Activated CD8-positive, alpha-beta memory T cell treated with anti-CD3 and anti-CD28 coated beads for 36 hours (primary cell): Measurements from ENCODE around the gene CCDC50. TPM values are rescaled to one million over a fixed set of nuclear protein-coding genes. Genes with fewer than 3 reads are reported as not detected.

Experiments used
- CTCF ChIA-PET: fragments of 350-600 bp; sonication (Branson Sonifier 250); formaldehyde crosslinking; loops from one replicate; lab custom pipeline; 2021; ENCODE audit warnings: antibody characterized with exemption; lab: Charles Lee
- POLR2A ChIA-PET: fragments of 350-600 bp; sonication (Branson Sonifier 250); formaldehyde crosslinking; loops from one replicate; lab custom pipeline; 2021; ENCODE audit warnings: antibody characterized with exemption; lab: Charles Lee
- total RNA-seq, 2 experiments: library from RNA; stranded (reverse); gene quantifications; one replicate each; pipeline ENCODE4 v1.2.3, GENCODE V29; 2021

The CCDC50 gene
- total RNA-seq, 2 experiments from 2014 or later = 15.6 to 16.4 TPM

- CTCF ChIA-PET = no interaction called here
- POLR2A ChIA-PET = no interaction called here
These were observed 15.0 kb upstream of the CCDC50 start for GRCh38 chr3:191314109-191314728.

DNA sequence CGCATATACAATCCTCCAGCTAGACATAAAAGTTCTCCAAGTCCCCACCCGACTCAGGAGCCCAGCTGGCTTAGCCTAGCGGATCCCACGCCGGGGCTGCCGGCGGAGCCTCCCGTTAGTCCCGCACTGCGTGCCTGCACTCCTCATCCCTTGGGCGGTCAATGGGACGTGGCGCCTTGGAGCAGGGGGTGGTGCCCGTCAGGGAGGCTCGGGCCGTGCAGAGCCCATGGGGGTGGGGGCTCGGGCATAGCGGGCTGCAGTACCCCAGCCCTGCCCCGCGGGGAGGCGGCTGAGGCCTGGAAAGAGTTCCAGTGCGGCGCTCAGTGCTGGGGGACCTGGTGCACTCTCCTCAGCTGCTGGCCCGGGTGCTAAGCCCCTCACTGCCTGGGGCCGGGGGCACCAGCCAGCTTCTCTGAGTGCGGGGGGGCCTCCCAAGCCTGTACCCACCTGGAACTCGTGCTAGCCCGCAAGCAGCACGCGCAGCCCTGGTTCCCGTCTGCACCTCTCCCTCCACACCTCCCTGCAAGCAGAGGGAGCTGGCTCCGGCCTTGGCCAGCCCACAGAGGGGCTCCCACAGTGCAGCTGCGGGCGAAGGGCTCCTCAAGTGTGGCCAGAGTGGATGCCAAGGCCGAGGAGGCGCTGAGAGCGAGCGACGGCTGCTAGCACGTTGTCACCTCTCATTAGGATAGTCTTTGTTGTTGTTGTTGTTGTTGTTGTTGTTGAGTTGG lies 12.2 kb upstream of the CCDC50 start:
- CTCF ChIA-PET = no interaction called here

GRCh38 chr3:191320316-191320715 lies 8.9 kb upstream of the CCDC50 start:
- CTCF ChIA-PET = no interaction called here
- POLR2A ChIA-PET = no interaction called here

More for the DNA sequence above, 12.2 kb upstream of the CCDC50 start:
- POLR2A ChIA-PET = no interaction called here

- ChIA-PET POLR2A (no interaction called here), CTCF (no interaction called here)
These were observed 8.0 kb upstream of the CCDC50 start for GRCh38 chr3:191321019-191321767.

- ChIA-PET CTCF (no interaction called here), POLR2A (no interaction called here)
These were observed 4.3 kb upstream of the CCDC50 start for GRCh38 chr3:191324936-191325335.

DNA sequence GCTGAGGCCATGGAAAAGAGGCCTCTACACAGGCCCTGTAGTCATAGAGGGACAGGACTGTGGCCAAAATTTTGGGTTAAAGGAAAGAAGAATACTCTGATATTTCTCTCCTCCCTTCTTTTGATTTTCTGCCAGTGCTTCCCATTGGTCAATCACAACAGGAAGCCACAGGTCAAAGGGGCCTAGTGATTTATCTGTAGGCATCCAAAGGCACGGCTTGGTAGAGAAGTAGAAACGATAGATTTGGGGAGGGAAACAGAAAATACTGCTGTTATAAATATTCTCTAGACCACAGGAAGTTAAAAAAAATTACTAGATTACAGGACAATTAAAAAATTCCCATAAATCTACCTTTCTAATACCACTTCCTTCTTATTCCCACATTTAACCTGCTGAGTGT lies 1.7 kb upstream of the CCDC50 start:
- CTCF ChIA-PET = no interaction called here

GRCh38 chr3:191328383-191328961 lies 722 bp upstream of the CCDC50 start:
- CTCF ChIA-PET = no interaction called here
- POLR2A ChIA-PET = no interaction called here

More for the DNA sequence above, 1.7 kb upstream of the CCDC50 start:
- POLR2A ChIA-PET = no interaction called here

GRCh38 chr3:191329654-191330529 lies 698 bp downstream of the CCDC50 start, which contains the start of gene UTS2B:
UTS2B (minus strand) TSS chr3:191330526; CDS start chr3:191282189, 48,337 bp downstream.
- POLR2A ChIA-PET = no interaction called here
- CTCF ChIA-PET = interaction anchor here (0.6 kb wide), 1 partner anchor 72 kb away, joined by 3 read pairs; no protein-coding TSS in a partner anchor

DNA sequence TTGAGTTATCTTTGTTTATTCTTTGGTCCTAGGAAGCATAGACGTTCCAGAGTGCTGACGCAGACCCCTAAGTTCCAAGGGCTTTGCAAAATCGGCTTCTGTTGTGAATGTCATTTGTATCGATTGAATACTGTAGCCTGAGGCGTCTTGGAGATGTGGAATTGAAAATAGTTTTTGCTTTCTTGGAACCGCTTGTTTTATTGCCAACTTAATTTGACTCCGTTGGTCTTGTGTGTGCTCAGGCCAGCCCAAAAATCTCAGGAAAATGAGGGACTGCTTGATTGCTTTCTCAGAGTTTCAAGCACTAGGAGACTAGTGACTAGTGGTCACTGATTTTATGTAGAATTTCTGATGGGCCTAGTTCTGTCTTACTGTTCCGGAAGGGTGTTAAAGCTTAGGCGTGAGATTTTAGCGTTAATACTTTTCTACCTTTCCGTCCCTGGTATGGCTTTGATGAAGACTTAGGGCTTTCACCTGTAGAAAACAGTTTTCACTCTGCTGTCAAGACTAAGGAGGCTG lies 1.4 kb downstream of the CCDC50 start:
- POLR2A ChIA-PET = no interaction called here
- CTCF ChIA-PET = interaction anchor here (0.6 kb wide), 1 partner anchor 73 kb away, joined by 3 read pairs; no protein-coding TSS in a partner anchor

DNA sequence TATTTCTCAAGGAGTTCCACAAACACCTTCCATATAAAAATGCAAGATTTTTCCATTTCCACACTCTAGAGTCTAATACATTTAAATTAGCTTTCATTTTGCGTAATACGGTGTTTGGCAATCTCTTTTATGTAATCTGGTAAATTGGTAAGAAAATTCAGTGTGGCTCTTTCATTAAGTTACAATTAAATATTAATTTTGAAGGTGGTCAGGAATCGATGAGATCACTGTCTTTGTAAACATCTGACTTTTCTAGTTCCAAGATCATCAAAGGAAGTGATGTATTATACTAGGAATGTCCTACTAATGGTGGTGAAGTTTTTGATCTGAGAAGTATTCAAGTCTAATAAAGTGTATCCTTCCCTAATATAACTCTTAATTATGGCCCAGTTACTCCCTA lies 2.2 kb downstream of the CCDC50 start:
- CTCF ChIA-PET = no interaction called here
- POLR2A ChIA-PET = no interaction called here

DNA sequence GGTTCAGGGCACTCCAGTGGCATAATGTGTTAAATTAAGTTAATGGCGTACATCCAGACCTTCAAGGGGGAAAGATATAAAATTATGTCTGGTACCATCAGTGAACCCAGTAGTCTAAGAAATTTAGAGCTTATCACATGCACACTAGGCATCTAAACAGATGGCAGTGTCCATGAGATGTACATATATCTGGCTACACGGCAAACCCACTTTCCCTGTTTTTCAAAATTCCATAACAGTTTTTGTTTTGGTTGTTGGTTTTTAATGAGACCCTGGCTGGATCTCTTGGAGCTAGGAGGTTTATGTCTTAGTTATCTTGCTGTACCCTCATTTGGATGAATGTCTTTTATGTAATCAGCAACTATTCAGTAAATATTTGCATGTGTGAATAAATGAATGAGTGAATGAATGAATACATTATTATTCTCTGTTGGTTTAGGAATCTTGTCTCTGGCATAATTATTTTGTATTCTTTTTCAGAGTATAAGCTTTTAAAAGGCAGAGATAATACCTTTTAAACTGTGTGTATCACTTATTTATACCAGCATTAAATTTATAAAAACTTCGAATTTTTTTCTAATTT lies 4.2 kb downstream of the CCDC50 start:
- POLR2A ChIA-PET = no interaction called here
- CTCF ChIA-PET = no interaction called here

DNA sequence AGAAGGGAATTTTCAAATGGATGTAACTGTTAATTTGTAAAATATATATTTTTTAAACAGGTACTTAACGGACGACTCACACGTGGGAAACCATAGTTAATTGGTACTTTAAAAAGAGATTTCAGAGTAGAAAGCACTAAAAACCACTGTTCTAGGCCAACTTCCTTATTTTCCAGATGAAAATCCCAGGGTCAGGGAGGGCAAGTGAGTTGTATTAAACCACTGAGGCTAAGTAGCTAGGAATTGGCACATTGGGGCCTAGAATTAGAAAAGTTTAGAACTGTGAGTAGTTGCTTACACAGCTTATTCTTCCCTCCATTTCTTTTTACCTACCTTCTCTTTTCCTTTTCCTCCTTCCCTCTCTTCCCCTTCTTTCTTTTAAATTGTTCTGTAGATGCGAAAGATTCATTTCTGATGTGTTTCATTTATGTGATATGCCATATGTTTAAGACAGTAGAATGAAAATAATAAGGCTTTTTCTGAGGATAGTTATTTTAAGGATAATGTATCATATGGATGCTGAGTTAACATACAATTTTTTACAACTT lies 5.2 kb downstream of the CCDC50 start:
- POLR2A ChIA-PET = no interaction called here
- CTCF ChIA-PET = no interaction called here

DNA sequence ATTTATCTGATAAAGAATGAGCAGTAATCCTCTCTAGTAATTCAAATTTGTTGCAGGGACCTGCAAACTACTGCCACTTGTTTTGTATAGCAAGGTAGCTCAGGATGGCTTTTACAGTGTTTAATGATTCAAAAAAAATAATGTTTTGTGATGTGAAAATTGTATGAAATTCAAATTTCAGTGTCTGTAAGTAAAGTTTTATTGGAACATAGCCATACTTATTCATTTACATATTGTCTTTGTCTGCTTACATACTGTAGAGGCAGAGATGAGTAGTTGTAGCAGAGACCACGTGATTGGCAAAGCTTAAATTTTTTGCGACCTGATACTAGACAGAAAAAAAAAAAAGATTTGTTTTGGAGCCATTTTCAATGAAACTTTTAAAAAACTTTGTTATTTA lies 7.6 kb downstream of the CCDC50 start:
- POLR2A ChIA-PET = no interaction called here

DNA sequence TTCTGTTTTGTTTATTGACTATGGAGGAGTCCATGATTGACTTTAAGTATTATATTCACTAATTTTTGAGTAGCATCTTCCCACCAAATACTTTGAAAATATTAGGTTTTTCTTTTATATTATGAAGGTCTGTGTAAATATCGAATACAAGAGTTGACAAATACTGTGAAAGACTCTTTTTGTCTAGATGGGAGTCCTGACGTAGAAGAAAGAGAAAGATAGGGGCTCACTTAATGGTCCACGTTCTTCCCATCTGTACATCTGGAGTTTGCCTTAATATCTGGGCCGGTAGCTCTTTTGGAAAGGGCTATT lies 8.9 kb downstream of the CCDC50 start:
- POLR2A ChIA-PET = no interaction called here
- CTCF ChIA-PET = no interaction called here

More for the DNA sequence above, 7.6 kb downstream of the CCDC50 start:
- CTCF ChIA-PET = no interaction called here

DNA sequence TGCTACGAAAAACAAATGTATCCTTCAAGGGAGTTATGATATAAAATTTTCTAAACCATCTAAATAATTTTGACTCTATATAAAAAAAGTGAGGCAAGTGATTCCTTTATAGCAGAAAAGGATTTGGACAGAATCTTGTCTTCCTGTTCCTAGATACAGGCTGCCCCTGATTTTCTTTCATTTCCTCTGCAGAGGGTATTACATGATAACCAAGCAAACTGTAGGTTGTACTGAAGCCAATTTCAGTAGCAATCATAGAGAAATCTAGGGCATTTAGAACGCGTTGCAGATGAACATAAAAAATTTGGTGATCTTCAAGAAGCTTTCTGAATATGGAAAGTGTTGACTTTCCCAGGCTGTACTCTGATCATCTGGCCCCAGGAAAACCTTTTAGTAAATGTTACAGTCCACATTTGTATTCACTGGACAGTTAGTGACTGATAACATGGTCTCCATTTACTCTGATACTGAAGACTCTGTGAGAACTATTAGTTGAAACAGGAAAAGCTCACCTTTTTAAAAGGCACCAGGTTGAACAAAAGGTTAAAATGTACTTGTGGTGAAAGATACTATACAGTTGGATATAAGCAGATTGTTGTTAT lies 10.2 kb downstream of the CCDC50 start:
- POLR2A ChIA-PET = no interaction called here
- CTCF ChIA-PET = no interaction called here

DNA sequence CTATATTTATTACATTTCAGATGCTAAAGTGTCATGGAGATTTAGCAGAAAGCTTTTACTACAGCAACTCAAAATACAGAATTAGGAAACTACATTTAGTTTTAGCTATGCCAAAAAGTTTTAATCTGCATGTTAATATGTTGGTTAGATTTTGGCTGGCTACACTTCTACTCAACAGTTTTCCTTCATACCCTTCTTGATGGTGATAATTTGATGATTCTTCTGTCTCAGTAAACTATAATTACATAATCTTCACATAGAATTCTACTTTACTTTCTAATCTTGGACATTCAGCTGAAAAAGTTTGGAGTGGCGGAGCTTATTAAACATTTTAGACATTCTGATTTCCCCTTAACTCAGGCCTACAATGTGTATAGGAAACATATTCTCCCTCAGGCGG lies 11.2 kb downstream of the CCDC50 start:
- CTCF ChIA-PET = no interaction called here

GRCh38 chr3:191340966-191341365 lies 11.8 kb downstream of the CCDC50 start:
- ChIA-PET CTCF (no interaction called here), POLR2A (no interaction called here)

More for the DNA sequence above, 11.2 kb downstream of the CCDC50 start:
- POLR2A ChIA-PET = no interaction called here

DNA sequence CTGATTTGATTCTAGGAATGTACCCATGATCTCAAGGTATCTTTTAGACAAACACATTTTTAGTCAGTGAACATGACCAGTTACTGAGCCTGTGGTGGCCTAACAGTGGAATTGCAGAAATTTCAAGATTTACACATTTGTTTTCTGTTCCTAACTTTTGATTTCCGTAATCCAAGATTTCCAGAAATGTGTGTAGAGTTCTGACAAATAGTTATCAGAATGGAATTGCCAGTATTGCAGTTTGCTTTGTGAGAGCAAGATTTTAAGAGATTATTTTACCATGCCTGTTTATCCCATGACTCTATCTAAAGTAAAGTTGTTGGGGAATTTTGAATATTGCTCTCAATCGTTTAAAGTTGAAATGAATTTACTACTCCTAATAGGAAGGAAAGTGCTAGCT lies 12.8 kb downstream of the CCDC50 start:
- ChIA-PET CTCF (no interaction called here), POLR2A (no interaction called here)
